Left renal cortex interstitium (tissue), 4 donors: ENCODE results near the gene NAA50. TPM values are rescaled to one million over a fixed set of nuclear protein-coding genes. Genes with fewer than 3 reads are reported as not detected.
A peak's percentile ranks its signal among the peaks of the same experiment; 100 is the strongest.

Experiments
- DNase-seq, 4 donors: peaks; one replicate each; pipeline ENCODE4 v3.0.0-alpha.2; 2013; ENCODE audit warnings: low read depth in 4 of 4, low spot score in 2 of 4, missing footprints in 1 of 4
- polyA plus RNA-seq, 4 donors: library from polyadenylated mRNA; unstranded; fragments of 120-200 nt; gene quantifications; one replicate each; pipeline ENCODE4 v1.2.1, GENCODE V29; 2013; ENCODE audit not compliant: insufficient read length in 4 of 4

NAA50 gene
- polyA plus RNA-seq, 4 donors: 121 to 143 (median 137) TPM

- peak in 1 of 4 donors; percentile 28 for DNase-seq
Observed at GRCh38 chr3:113695431-113695785, 50.6 kb downstream of the NAA50 start.

- no peak for DNase-seq
Observed at GRCh38 chr3:113690482-113690881, 55.6 kb downstream of the NAA50 start.

- DNase-seq: no peak
Observed at GRCh38 chr3:113685956-113686721, 59.9 kb downstream of the NAA50 start.

GRCh38 chr3:113685124-113685523 is 60.9 kb downstream of the NAA50 start:
- no peak for DNase-seq

- DNase-seq: no peak
Observed at GRCh38 chr3:113684271-113684819, 61.7 kb downstream of the NAA50 start.

GRCh38 chr3:113678773-113679172 is 67.3 kb downstream of the NAA50 start:
- DNase-seq: no peak

GRCh38 chr3:113677737-113678136 is 68.3 kb downstream of the NAA50 start:
- no peak for DNase-seq

GRCh38 chr3:113676261-113676660 is 69.8 kb downstream of the NAA50 start:
- no peak for DNase-seq

- DNase-seq: no peak
Observed at GRCh38 chr3:113673593-113673992, 72.5 kb downstream of the NAA50 start.

GRCh38 chr3:113668015-113668414 is 78.0 kb downstream of the NAA50 start:
- peak; percentile 36 to 68 (median 48) for DNase-seq

Other genes with a start within 250 kb of the NAA50 start
- 10 to 100 TPM; 21.6 to 29.8 (median 25.1) TPM for gene SPICE1, start 231.1 kb downstream of the NAA50 start, polyA plus RNA-seq
- 1 to 10 TPM; 2.4 to 4.5 (median 3.6) TPM for gene SIDT1, start 213.7 kb downstream of the NAA50 start, polyA plus RNA-seq
- 10 to 100 TPM; 15.2 to 21.9 (median 18.8) TPM for gene USF3, start 49.6 kb downstream of the NAA50 start, polyA plus RNA-seq
- gene ATP6V1A, start 786 bp upstream of the NAA50 start, polyA plus RNA-seq: 10 to 100 TPM; 70.8 to 97.7 (median 89.5) TPM
- 10 to 100 TPM; 17.7 to 33.5 (median 20.9) TPM for gene GRAMD1C, start 92.5 kb upstream of the NAA50 start, polyA plus RNA-seq
- 10 to 100 TPM in 2 of 4 donors, 1 to 10 TPM in 2; 8.6 to 14.9 (median 11.4) TPM for gene ZDHHC23, start 201.8 kb upstream of the NAA50 start, polyA plus RNA-seq